Ammon's horn (tissue), 1 donor: ENCODE data around the gene SULT6B1.

Source experiments
- DNase-seq: peaks from one replicate; pipeline ENCODE4 v3.0.0-alpha.2; 2016; ENCODE audit warnings: low spot score

SULT6B1 gene

DNA sequence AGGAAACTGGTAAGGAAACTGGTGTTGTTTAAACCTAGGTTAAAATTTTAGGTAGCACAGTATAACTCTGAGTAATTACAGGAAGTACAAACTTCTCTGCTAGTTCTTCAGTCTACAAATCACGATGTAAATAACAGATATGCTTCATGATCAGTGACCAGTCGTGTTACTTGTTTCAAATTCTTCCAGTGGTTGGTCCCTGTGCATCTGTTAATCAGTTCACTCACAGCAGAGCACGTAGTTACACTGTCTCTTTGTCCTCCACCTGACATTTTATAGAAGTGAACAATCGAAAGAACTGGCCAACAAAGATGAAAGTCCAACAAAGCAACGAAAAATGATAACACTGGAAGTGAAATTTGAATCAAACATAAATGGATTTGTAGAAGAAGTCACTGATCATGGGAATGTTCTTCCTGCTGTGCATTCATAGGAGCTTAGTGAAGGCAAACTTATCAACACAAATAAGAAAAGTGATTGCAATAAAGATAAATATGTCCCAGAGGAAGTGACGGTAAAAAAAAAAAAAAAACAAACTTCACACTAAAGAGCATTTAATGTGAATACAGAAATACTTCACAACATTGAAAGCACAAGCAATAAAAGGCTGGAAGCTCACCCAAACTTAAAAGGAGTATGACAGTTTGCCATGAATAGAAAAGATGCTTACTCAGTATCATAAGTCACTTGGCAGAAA, 38.7 kb downstream of the SULT6B1 start:
- DNase-seq: no peak

DNA sequence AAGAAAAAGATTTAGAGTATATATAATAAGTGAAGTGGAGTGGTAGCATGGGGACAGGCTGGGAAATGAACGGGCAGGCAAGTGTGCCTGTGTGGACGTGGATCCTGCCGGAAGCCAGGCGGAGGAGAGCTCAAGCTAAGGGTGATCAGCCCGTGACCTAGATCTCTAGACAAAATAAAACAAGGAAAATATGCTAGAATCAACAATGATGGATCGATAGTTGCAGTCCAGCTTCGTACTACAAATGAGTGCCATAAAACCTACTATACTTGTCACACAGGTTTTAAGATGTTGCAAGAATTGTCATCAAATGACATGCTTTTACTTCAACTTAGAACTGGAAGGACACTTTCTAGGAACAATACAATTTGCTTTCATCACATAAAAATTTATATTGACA, 40.1 kb downstream of the SULT6B1 start:
- no peak for DNase-seq

GRCh38 chr2:37146062-37146461, 42.4 kb downstream of the SULT6B1 start:
- DNase-seq: no peak

DNA sequence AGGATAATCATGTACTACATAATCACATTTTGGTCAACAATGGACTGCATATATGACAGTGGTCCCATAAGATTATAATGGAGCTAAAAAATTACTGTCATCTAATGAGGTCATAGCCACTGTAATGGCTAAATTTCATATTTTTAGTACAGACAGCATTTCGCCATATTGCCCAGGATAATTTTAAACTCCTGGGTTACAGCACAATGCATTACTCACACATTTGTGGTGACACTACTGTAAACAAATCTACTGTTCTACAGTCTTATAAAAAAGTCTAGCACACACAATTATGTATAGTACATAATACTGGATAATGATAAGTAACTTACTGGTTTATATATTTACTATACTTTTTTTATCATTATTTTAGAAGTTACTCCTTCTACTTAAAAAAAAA, 44.5 kb downstream of the SULT6B1 start:
- no peak for DNase-seq

DNA sequence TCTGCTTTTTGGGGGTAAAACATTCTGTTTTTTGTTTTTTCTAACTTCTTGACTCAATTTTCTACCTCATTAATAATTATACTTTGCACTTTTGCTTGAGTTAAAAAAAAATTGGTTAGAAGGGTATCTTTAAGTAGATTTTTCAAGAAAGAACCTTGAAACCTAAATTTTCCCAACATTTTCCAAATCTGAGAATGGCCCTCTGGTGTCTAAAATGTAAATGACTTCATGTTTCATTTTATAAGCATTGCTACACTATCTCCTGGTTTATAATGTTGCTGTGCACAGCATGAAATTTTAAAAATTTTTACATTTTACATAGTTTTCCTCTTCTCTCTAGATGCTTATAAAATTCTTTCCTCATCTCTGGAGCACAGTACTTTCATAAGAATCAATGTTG, 45.9 kb downstream of the SULT6B1 start:
- no peak for DNase-seq

GRCh38 chr2:37132914-37133313, 55.6 kb downstream of the SULT6B1 start:
- no peak for DNase-seq

GRCh38 chr2:37125416-37125815, 63.1 kb downstream of the SULT6B1 start:
- no peak for DNase-seq

DNA sequence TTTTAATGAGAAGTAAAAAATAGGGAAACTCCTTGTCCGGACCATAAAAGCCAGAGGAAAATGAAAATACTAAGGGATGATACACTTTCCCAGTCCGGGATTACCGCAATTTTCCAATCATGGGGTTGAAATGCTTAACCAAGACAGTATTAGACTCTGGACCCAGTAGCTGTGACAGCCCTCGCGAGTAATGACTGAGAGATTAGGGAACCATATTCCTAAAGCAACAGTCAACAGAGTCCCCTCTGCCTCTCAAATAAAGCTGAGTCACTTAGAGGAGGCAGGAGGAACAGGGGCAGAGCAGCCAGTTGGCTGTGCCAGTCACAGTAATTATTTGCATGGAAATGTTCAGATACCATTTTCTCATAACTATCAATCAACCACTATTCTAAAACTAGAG, 69.3 kb downstream of the SULT6B1 start:
- no peak for DNase-seq
